ENCODE results near the gene ACKR4.
"Not testable (repeated sequence)": the region's sequence is repeated elsewhere in the genome, so short reads cannot be mapped to it uniquely, and the experiment has no call there.

The ACKR4 gene

DNA sequence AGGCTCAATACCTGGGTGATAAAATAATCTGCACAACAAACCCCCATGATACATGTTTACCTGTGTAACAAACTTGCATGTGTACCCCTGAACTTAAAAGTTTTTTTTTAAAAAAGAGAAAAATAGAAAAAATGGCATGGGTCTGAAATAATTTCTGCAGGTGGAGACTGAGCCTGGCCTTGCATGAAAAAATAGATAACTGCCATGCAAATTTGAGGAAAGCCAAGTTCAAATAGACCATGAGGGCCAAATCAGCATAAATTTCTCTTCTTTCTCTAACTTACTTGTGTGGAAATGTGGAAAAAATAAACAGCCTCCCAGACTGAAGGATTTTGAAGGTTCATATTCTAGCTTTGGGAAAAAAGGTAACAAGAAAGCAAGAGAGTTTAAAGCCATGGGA, 744 bp upstream of the ACKR4 start:
- H3K27ac ChIP-seq (ENCODE audit: low read length): no peak overlapping the region
- no peaks in the 10 kb centered on the region for H3K36me3 ChIP-seq (ENCODE audit: control insufficient read depth, low read depth, low read length)
- no peaks in the 10 kb centered on the region for H3K9me3 ChIP-seq (ENCODE audit: control insufficient read depth, low read depth, low read length)
- H3K27me3 ChIP-seq (ENCODE audit: control insufficient read depth, insufficient read depth, low read length): no peaks in the 10 kb centered on the region
- H3K4me1 ChIP-seq (ENCODE audit: control insufficient read depth, low read depth, low read length): no peaks in the 10 kb centered on the region
- H3K4me3 ChIP-seq (ENCODE audit: low read length): no peak overlapping the region
- H3K9ac ChIP-seq (ENCODE audit: low read length): no peak overlapping the region

DNA sequence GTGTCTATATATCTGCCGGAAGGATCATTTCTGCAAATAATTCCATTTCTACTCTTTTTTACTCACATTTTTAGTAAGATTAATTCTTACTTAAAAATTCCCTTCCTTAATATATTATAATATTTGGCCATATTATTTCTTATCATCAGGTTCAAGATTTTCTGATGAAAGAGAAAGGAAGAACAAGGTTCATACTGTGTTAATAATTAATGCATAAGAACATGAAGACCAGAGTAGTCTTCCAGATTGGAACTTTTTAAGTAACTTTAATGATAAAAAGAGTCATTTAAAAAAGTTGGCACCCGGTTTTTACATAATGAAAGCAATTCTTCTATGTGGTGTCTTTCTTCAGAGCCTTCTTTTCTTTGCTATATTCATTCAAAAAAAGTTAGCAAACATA, 590 bp downstream of the ACKR4 start:
- Histone ChIP-seq H3K27me3 (ENCODE audit: control insufficient read depth, insufficient read depth, low read length) (no peaks in the 10 kb centered on the region), H3K36me3 (ENCODE audit: control insufficient read depth, low read depth, low read length) (no peaks in the 10 kb centered on the region), H3K9me3 (ENCODE audit: control insufficient read depth, low read depth, low read length) (no peaks in the 10 kb centered on the region), H3K27ac (ENCODE audit: low read length) (no peak overlapping the region), H3K9ac (ENCODE audit: low read length) (no peak overlapping the region), H3K4me3 (ENCODE audit: low read length) (no peak overlapping the region), H3K4me1 (ENCODE audit: control insufficient read depth, low read depth, low read length) (no peaks in the 10 kb centered on the region)

DNA sequence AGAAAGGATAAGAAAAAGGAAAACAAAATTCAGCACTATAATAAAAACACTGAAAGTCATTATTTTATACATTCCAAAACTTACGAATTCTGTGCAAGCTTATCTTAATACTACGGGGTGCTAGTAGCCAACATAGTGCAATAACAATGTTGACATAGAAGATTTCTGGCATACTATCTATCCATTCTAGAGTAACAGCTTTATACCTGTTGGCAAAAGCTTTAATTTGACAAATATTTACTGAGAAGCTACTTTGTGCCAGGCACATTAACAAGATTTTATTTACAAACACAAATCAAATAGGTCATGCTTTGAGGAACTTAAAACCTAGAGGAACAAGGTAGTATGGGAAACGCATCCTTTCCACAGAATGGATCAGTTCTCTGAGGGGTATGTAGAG, 1.1 kb downstream of the ACKR4 start:
- Histone ChIP-seq H3K4me3 (ENCODE audit: low read length) (no peak overlapping the region), H3K27ac (ENCODE audit: low read length) (no peak overlapping the region), H3K9me3 (ENCODE audit: control insufficient read depth, low read depth, low read length) (no peaks in the 10 kb centered on the region), H3K36me3 (ENCODE audit: control insufficient read depth, low read depth, low read length) (peaks cover 4% of the 10 kb centered on the region), H3K4me1 (ENCODE audit: control insufficient read depth, low read depth, low read length) (no peaks in the 10 kb centered on the region), H3K9ac (ENCODE audit: low read length) (no peak overlapping the region), H3K27me3 (ENCODE audit: control insufficient read depth, insufficient read depth, low read length) (no peaks in the 10 kb centered on the region)

DNA sequence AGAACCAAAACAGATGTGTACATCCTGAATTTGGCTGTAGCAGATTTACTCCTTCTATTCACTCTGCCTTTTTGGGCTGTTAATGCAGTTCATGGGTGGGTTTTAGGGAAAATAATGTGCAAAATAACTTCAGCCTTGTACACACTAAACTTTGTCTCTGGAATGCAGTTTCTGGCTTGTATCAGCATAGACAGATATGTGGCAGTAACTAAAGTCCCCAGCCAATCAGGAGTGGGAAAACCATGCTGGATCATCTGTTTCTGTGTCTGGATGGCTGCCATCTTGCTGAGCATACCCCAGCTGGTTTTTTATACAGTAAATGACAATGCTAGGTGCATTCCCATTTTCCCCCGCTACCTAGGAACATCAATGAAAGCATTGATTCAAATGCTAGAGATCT, 3.5 kb downstream of the ACKR4 start:
- H3K36me3 ChIP-seq (ENCODE audit: control insufficient read depth, low read depth, low read length); H3K27ac ChIP-seq (ENCODE audit: low read length); H3K9me3 ChIP-seq (ENCODE audit: control insufficient read depth, low read depth, low read length); H3K27me3 ChIP-seq (ENCODE audit: control insufficient read depth, insufficient read depth, low read length); H3K4me3 ChIP-seq (ENCODE audit: low read length); H3K4me1 ChIP-seq (ENCODE audit: control insufficient read depth, low read depth, low read length); H3K9ac ChIP-seq (ENCODE audit: low read length): not testable (repeated sequence)

GRCh38 chr3:132605374-132605792, 8.3 kb downstream of the ACKR4 start:
- H3K27me3 ChIP-seq (ENCODE audit: control insufficient read depth, insufficient read depth, low read length): no peaks in the 10 kb centered on the region
- peaks cover 9% of the 10 kb centered on the region for H3K4me1 ChIP-seq (ENCODE audit: control insufficient read depth, low read depth, low read length)
- no peak overlapping the region for H3K4me3 ChIP-seq (ENCODE audit: low read length)
- peaks cover 4% of the 10 kb centered on the region for H3K36me3 ChIP-seq (ENCODE audit: control insufficient read depth, low read depth, low read length)
- H3K9me3 ChIP-seq (ENCODE audit: control insufficient read depth, low read depth, low read length): no peaks in the 10 kb centered on the region
- no peak overlapping the region for H3K9ac ChIP-seq (ENCODE audit: low read length)
- H3K27ac ChIP-seq (ENCODE audit: low read length): no peak overlapping the region

DNA sequence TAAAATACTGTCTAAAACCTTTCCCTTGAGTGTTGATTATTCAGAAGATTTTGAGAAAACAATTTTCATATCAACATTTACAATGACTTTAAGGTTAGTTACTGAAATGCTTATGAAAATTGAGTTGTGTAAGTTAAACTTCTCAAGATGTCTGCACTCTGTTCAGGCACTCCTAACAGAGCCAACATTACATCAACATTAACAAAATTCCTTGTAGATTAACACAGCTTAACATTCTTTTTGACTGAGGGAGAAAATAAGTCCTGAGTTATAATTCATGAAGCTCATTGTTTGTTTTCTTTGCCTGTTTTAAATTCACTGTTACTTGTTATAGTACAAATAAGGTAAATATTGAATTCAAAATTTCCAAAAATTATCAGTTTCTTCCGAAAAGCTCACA, 9.0 kb downstream of the ACKR4 start:
- H3K9ac ChIP-seq (ENCODE audit: low read length): no peak overlapping the region
- H3K9me3 ChIP-seq (ENCODE audit: control insufficient read depth, low read depth, low read length): no peaks in the 10 kb centered on the region
- H3K4me1 ChIP-seq (ENCODE audit: control insufficient read depth, low read depth, low read length): peaks cover 9% of the 10 kb centered on the region
- H3K27ac ChIP-seq (ENCODE audit: low read length): no peak overlapping the region
- H3K27me3 ChIP-seq (ENCODE audit: control insufficient read depth, insufficient read depth, low read length): no peaks in the 10 kb centered on the region
- no peak overlapping the region for H3K4me3 ChIP-seq (ENCODE audit: low read length)
- peaks cover 4% of the 10 kb centered on the region for H3K36me3 ChIP-seq (ENCODE audit: control insufficient read depth, low read depth, low read length)

- not testable (repeated sequence) for H3K36me3 ChIP-seq (ENCODE audit: control insufficient read depth, low read depth, low read length); H3K9me3 ChIP-seq (ENCODE audit: control insufficient read depth, low read depth, low read length); H3K27me3 ChIP-seq (ENCODE audit: control insufficient read depth, insufficient read depth, low read length); H3K4me1 ChIP-seq (ENCODE audit: control insufficient read depth, low read depth, low read length); H3K27ac ChIP-seq (ENCODE audit: low read length); H3K9ac ChIP-seq (ENCODE audit: low read length); H3K4me3 ChIP-seq (ENCODE audit: low read length)
Measured at GRCh38 chr3:132606620-132607019, 9.6 kb downstream of the ACKR4 start.

- not testable (repeated sequence) for H3K9me3 ChIP-seq (ENCODE audit: control insufficient read depth, low read depth, low read length); H3K36me3 ChIP-seq (ENCODE audit: control insufficient read depth, low read depth, low read length); H3K27me3 ChIP-seq (ENCODE audit: control insufficient read depth, insufficient read depth, low read length); H3K4me1 ChIP-seq (ENCODE audit: control insufficient read depth, low read depth, low read length); H3K4me3 ChIP-seq (ENCODE audit: low read length); H3K9ac ChIP-seq (ENCODE audit: low read length); H3K27ac ChIP-seq (ENCODE audit: low read length)
Measured at GRCh38 chr3:132615301-132615700, 18.2 kb downstream of the ACKR4 start.

- Histone ChIP-seq H3K4me3 (ENCODE audit: low read length) (no peak overlapping the region), H3K9me3 (ENCODE audit: control insufficient read depth, low read depth, low read length) (no peaks in the 10 kb centered on the region), H3K27me3 (ENCODE audit: control insufficient read depth, insufficient read depth, low read length) (no peaks in the 10 kb centered on the region), H3K36me3 (ENCODE audit: control insufficient read depth, low read depth, low read length) (no peaks in the 10 kb centered on the region), H3K9ac (ENCODE audit: low read length) (no peak overlapping the region), H3K4me1 (ENCODE audit: control insufficient read depth, low read depth, low read length) (no peaks in the 10 kb centered on the region), H3K27ac (ENCODE audit: low read length) (no peak overlapping the region)
Measured at GRCh38 chr3:132615881-132616280, 18.8 kb downstream of the ACKR4 start.

GRCh38 chr3:132616780-132617179, 19.7 kb downstream of the ACKR4 start:
- Histone ChIP-seq H3K4me1 (ENCODE audit: control insufficient read depth, low read depth, low read length) (no peaks in the 10 kb centered on the region), H3K9me3 (ENCODE audit: control insufficient read depth, low read depth, low read length) (no peaks in the 10 kb centered on the region), H3K36me3 (ENCODE audit: control insufficient read depth, low read depth, low read length) (no peaks in the 10 kb centered on the region)

DNA sequence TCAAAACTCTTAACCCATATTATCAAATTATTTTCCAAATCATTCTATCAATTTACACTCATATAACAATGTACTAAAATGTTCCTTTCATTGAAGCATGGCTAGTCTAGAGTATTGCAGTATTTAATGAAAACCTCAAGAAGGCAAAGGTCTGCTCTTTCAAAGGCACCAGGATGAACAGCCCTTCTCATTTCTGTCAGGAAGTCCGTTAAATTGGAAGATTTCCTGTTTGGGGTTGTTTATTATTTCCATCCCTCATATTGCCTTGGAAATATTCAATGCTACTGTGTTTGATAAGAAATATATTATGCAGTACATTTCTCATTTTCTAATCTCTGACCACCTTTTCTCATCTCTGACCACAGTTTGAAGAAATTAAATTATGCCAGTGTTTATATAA, 25.1 kb downstream of the ACKR4 start:
- no peak overlapping the region for H3K4me3 ChIP-seq (ENCODE audit: low read length)
- H3K4me1 ChIP-seq (ENCODE audit: control insufficient read depth, low read depth, low read length): no peaks in the 10 kb centered on the region
- H3K27me3 ChIP-seq (ENCODE audit: control insufficient read depth, insufficient read depth, low read length): no peaks in the 10 kb centered on the region
- no peaks in the 10 kb centered on the region for H3K9me3 ChIP-seq (ENCODE audit: control insufficient read depth, low read depth, low read length)
- H3K27ac ChIP-seq (ENCODE audit: low read length): no peak overlapping the region
- H3K36me3 ChIP-seq (ENCODE audit: control insufficient read depth, low read depth, low read length): no peaks in the 10 kb centered on the region
- no peak overlapping the region for H3K9ac ChIP-seq (ENCODE audit: low read length)

More at GRCh38 chr3:132616780-132617179, 19.7 kb downstream of the ACKR4 start:
- no peak overlapping the region for H3K27ac ChIP-seq (ENCODE audit: low read length)
- H3K9ac ChIP-seq (ENCODE audit: low read length): no peak overlapping the region
- no peak overlapping the region for H3K4me3 ChIP-seq (ENCODE audit: low read length)
- no peaks in the 10 kb centered on the region for H3K27me3 ChIP-seq (ENCODE audit: control insufficient read depth, insufficient read depth, low read length)

DNA sequence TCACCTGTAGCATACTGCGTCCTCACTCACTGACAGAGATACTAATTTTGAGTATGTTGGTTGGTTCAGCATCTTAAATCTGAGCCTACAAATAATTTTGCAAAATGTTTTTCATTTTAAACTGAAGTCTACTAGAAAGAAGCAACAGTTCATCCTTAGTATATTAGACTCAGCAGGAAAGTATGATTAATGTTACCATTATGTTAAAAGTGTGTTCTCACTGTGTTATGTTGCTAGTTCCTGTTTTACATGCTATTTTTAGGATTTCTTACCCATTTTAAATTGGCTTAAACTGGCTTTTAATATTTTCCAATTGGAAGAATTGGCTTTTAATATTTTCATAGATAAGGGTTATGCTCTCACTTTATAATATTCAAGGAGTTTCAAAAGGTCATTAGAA, 25.7 kb downstream of the ACKR4 start:
- H3K27me3 ChIP-seq (ENCODE audit: control insufficient read depth, insufficient read depth, low read length): no peaks in the 10 kb centered on the region
- H3K27ac ChIP-seq (ENCODE audit: low read length): no peak overlapping the region
- no peak overlapping the region for H3K9ac ChIP-seq (ENCODE audit: low read length)
- H3K4me3 ChIP-seq (ENCODE audit: low read length): no peak overlapping the region
- H3K36me3 ChIP-seq (ENCODE audit: control insufficient read depth, low read depth, low read length): no peaks in the 10 kb centered on the region
- no peaks in the 10 kb centered on the region for H3K9me3 ChIP-seq (ENCODE audit: control insufficient read depth, low read depth, low read length)
- no peaks in the 10 kb centered on the region for H3K4me1 ChIP-seq (ENCODE audit: control insufficient read depth, low read depth, low read length)

GRCh38 chr3:132623646-132624045, 26.6 kb downstream of the ACKR4 start:
- Histone ChIP-seq H3K4me3 (ENCODE audit: low read length) (no peak overlapping the region), H3K36me3 (ENCODE audit: control insufficient read depth, low read depth, low read length) (no peaks in the 10 kb centered on the region), H3K9me3 (ENCODE audit: control insufficient read depth, low read depth, low read length) (no peaks in the 10 kb centered on the region), H3K27me3 (ENCODE audit: control insufficient read depth, insufficient read depth, low read length) (no peaks in the 10 kb centered on the region), H3K27ac (ENCODE audit: low read length) (no peak overlapping the region), H3K9ac (ENCODE audit: low read length) (no peak overlapping the region), H3K4me1 (ENCODE audit: control insufficient read depth, low read depth, low read length) (no peaks in the 10 kb centered on the region)

Data from iPS-18a (cell line).